Tongue (tissue), 2 donors: ENCODE data around the gene GNG8. TPM values are rescaled to one million over a fixed set of nuclear protein-coding genes. Genes with fewer than 3 reads are reported as not detected.
A peak's percentile ranks its signal among the peaks of the same experiment; 100 is the strongest.

Source experiments
- DNase-seq: peaks from one replicate; pipeline ENCODE4 v3.0.0-alpha.2; 2015
- total RNA-seq: library from RNA; depleted of rRNA; stranded (reverse); fragments of >200 nt; gene quantifications from one replicate; pipeline ENCODE4 v1.2.3, GENCODE V29; 2014

GNG8 gene
- total RNA-seq, 1 donor from 2014 or later: not detected

- peak; percentile 79 for DNase-seq
These were observed 17.3 kb downstream of the GNG8 start for GRCh38 chr19:46618670-46619231.

GRCh38 chr19:46617601-46618000 lies 18.4 kb downstream of the GNG8 start:
- DNase-seq: no peak

- peak; percentile 70 for DNase-seq
These were observed 19.2 kb downstream of the GNG8 start for GRCh38 chr19:46616631-46617322.

DNA sequence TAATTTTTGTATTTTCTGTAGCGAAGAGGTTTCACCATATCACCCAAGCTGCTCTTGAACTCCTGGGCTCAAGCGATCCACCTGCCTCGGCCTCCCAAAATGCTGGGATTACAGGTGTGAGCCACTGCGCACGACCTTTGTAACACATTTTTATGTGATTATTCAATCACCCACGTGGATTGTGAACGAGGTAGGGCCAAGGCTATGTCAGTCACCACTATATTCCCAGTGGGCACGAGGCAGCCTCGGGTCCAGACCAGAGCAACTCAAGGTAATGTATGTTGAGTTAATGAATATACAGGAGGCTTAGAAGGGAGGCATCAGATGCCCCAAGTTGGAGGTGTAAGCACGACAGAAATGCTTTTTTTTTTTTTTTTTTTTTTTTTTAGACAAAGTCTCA lies 20.0 kb downstream of the GNG8 start:
- no peak for DNase-seq

- DNase-seq: peak; percentile 90
These were observed 21.8 kb downstream of the GNG8 start for GRCh38 chr19:46614114-46614722.

- DNase-seq: no peak
These were observed 22.5 kb downstream of the GNG8 start for GRCh38 chr19:46613525-46613924.

GRCh38 chr19:46611776-46612175 lies 24.2 kb downstream of the GNG8 start:
- DNase-seq: no peak

- DNase-seq: no peak
These were observed 24.9 kb downstream of the GNG8 start for GRCh38 chr19:46610851-46611770.

GRCh38 chr19:46610413-46610775 lies 25.6 kb downstream of the GNG8 start:
- no peak for DNase-seq

GRCh38 chr19:46609511-46610412 lies 26.2 kb downstream of the GNG8 start:
- no peak for DNase-seq

GRCh38 chr19:46608581-46609345 lies 27.2 kb downstream of the GNG8 start:
- DNase-seq: no peak

DNA sequence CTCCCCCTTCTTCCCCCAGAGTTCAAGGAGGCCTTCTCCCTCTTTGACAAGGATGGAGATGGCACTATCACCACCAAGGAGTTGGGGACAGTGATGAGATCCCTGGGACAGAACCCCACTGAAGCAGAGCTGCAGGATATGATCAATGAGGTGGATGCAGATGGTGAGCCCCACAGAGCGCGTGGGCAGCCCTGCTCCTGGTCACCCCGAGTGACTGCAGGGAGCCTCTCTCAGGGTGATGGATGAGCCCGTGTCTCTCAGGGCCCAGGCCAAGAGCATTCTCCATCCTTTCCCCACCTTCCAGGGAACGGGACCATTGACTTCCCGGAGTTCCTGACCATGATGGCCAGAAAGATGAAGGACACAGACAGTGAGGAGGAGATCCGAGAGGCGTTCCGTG lies 27.8 kb downstream of the GNG8 start:
- DNase-seq: no peak

DNA sequence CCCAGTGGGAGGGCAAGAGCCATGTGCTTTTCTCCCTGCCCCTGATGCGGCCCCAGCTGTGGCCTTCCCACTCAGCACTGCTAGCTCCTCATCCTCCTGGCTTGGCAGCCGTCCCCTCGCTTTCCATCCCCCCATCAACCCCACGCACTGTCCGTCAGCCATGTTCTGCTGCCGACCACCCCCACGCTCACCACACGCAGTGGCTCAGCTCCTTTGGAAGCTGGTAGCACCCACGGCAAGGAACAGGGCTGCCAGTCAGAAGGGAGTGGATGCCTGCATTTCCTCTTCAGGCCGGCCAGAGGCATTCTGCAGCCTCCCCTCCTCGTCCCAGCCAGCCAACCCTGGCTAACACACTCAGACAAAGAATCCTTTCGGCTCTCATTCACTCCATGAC lies 28.6 kb downstream of the GNG8 start:
- no peak for DNase-seq

DNA sequence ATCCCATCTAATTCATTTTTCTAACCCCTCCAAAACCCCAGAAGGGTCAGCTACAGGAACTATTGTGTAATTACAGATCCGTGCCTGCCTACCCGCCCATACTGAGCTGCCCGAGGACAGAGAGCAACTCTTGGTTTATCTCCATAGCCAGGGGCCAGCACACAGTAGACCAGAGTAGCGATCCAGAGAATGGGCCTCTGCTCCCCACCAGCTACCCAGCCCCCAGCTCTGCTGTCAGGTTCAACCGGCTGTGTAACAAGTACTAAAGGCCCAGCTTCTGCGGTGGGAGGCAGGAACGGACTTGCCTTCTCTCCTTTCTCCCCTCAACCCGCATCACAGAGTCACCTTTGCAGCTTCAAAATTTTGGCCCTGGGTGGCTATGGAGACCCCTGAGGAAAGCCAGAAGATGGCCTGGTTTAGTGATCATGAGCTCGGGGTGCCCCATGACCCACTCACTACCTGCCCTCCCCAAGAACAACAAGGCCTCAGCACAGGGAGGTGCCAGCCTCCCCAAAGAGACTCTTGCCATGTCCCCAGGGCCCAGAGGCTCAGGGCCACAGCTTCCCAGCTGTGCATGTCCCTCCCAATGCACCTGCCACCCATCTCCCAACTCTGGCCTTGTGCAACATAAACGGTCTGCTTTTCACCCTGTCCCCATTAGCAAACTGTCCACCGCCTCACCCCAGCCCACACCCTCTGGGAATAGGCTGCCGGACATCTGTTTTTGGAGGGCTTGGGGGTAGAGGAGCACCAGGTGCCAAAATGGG lies 29.1 kb downstream of the GNG8 start:
- DNase-seq: no peak

DNA sequence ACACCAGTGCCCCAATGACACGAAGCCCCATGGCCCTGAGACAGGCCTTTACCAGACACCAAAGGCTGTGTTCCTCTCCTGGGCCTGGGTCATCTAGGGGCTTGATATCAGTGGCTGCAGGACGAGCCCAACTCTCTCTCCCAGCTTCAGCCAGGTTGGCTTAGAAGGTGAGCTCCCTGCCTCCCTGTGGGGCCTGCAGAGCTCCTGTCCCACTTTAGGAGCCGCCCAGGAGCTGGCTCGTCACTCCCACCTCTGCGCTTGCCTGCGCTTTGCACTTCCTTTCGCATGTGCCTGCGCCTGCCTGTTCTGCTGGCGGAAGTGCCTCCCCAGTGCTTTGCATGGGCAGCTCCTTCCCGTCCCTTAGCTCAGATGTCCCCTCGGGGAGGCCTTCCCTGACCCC lies 30.0 kb downstream of the GNG8 start:
- no peak for DNase-seq

GRCh38 chr19:46605356-46605821 lies 30.6 kb downstream of the GNG8 start:
- DNase-seq: no peak

- no peak for DNase-seq
These were observed 31.1 kb downstream of the GNG8 start for GRCh38 chr19:46604781-46605355.

DNA sequence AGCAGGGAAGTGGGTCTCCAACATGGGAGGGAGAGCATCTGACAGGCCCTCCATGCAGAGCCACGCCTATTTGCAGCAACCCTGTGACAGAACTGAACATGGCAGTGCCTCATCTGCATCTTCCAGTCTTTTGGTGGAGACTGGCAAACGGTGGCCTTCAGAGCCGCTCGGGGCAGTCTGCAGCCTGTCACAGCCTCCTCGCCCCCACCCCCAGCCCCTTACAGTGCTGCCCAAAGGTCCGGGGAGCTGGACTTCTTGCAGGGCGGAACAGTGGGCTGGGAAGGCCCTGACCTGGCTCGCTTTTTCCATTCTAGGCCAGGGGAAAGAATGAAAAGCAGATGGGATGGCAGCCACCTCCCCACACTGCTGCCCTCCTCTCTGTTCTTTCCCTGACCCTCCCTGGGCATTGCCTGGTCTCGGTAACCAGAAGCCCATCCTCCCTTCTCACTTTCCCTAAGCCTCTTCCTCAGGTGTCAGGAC lies 32.2 kb downstream of the GNG8 start:
- DNase-seq: no peak

- DNase-seq: no peak
These were observed 32.8 kb downstream of the GNG8 start for GRCh38 chr19:46603195-46603637.
